GM03348 (cell line): Measurements from ENCODE around the gene DUSP28.
"Not testable (repeated sequence)": the region's sequence is repeated elsewhere in the genome, so short reads cannot be mapped to it uniquely, and the experiment has no call there.

Source experiments
- DNase-seq: peaks from one replicate; pipeline ENCODE4 v3.0.0; 2012; ENCODE audit warnings: low spot score

DUSP28 gene

DNA sequence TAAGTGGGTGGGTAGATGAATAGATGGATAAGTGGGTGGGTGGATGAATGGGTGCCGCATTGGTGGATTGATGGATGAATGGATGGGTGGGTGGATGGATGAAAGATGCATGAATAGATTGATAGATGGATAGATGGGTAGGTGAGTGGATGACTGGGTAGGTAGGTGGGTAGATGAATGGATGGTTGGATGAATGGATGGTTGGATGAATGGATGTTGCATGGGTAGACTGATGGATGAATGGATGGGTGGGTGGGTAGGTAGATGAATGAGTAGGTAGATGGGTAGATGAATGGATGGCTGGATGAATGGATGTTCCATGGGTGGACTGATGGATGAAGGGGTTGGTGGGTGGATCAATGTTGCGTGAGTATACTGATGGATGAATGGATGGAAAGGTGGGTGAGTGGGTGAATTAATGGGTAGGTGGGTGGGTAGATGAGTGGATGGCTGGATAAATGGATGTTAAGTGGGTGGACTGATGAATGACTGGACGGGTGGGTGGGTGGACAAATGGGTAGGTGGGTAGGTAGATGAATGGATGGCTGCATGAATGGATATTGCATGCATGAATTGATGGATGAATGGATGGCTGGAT is 32.9 kb upstream of the DUSP28 start:
- DNase-seq, result no peak

DNA sequence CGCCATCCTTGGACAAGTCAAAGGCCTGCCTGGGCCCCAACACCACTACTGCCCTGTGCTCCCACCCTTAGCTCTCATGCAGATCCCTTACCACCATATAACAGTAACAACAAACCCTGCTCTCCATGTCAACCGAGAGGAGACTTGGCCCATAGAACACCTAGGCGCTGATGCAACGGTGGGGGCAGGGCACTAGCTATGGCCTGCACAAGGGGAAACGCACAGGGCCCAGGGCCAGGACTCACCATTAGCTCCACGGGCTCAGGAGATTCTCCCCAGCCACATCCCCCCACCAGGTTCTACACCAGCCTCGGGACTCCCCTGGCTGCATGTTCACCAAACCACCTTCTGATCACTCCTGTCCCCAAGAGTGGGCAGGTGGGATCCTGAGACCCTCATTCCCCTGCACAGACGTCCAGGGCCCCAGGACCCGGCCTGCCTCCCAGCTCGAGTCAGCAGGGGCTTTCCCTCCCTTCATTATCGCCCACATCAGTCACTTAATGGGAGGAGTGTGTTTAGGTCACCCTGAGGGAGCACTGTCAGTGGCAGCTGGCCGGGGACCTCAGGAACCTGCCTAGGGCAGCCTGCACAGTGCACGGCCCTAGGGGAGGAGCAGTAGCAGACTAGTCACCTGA is 31.6 kb upstream of the DUSP28 start:
- peak; percentile 3 for DNase-seq

DNA sequence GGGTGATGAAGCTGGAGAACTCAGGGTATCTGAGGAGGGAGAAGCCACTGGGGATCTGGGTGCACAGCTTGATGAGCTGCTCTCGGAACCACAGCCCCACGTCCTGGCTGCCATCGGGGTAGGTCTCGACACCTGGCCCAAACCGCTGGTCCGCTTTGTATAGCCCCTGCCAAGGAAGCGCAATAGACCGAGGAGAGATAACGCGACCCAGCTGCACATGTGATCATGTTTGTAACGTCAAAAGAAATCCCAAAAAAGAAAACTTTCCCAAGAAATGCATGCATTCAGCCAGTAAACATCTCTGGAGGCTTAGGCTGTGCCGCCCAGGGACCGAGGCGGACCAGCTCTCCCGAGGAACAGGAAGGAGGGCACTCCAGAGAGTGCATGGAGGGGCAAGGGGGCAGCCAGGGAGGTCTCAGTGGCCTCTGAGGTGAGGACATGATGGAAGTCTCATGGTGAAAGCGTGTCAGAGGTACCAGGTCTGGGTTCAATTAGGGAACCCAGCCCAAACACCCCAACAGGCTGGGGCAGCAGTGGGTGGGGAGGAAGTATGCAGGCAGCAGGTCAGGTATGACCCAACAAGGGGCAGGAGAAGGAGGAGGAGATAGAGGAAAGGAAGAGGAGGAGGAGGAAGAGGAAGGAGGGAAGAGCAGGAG is 30.7 kb upstream of the DUSP28 start:
- DNase-seq, result no peak

DNA sequence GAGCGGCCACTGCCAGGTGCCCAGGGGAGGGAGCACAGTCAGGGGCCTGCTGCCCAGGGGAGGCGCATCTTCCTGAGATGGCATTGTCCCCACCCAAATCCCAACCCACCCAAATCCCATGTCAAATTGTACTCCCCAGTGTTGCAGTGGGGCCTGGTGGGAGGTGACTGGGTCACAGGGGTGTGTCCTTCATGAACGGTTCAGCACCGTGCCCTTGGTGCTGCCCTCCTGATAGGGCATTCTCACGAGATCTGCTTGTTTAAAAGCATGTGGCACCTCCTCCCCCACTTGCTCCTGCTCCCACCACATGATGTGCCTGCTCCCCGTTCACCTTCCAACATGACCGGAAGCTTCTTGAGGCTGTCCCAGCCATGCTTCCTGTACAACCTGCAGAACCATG is 30.0 kb upstream of the DUSP28 start:
- no peak for DNase-seq

DNA sequence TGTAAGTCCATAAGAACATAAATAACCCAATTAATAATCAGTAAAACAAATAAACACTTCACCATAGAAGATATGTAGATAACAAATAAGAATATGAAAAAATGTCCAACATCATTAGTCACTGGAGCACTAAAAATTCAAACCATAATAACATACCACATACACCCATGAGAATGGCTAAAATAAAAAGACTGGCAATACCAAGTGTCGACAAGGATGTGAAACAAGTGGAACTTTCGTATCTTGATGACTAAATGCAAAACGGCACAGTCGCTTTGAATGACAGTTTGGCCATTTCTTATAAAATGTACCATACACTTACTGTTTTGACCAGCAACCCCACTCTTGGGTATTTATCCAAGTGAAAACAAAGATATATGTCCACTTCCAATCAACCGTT is 29.1 kb upstream of the DUSP28 start:
- DNase-seq, result no peak

DNA sequence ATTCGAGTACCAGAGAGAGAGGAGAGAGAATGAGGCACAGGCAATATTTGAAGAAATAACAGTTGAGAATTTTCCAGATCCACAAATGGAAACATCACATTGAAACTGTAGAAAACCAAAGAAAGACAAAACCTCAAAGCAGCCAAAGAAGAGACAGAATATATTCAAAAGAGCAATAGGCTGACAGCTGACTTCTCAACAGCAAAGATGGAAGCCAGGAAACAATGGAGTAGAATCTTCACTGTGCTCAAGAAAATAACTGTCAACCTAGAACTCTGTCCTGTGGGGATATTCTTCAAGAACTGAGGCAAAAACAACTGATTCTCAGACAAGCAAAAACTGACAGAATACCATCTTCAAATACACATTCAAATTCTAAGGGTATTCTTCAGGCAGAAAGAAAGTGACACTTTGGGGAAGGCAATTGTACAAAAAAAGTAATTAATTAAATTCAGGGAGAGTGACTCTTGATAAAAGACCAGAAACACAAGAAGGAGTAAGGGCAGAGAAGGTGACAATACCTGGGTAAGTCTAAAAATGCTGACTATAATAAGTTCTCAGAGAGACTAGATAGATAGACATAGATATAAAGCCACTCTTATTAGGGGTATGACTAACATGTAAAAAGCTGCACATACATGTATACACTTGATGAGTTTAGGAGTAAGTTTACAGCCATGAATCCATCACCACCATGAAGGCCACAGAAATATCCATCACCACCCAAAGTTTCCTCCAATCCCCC is 28.0 kb upstream of the DUSP28 start:
- no peak for DNase-seq

DNA sequence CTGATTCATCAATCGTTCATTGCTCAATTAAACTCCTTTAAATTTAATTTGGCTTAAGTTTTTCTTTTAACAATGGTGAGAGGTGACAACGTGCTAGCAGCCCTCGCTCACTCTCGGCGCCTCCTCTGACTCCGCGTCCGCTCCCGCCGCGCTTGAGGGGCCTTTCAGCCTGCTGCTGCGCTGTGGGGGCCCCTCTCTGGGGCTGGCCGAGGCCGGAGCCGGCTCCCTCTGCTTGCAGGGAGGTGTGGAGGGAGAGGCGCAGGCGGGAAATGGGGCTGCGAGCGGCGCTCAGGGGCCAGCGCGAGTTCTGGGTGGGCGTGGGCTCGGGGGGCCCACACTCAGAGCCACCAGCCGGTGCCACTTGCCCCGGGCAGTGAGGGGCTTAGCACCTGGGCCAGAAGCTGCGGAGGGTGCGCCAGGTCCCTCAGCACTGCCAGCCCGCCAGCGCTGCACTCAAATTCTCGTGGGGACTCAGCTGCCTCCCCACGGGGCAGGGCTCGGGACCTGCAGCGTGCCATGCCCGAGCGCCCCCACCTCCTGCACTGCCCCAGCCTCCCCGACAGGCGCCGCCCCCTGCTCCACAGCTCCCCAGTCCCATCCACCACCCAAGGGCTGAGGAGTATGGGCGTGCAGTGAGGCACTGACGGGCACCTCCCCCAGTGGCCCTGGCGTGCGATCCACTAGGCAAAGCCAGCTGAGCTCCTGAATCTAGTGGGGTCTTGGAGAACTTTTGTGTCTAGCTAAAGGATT is 22.0 kb upstream of the DUSP28 start:
- no peak for DNase-seq

DNA sequence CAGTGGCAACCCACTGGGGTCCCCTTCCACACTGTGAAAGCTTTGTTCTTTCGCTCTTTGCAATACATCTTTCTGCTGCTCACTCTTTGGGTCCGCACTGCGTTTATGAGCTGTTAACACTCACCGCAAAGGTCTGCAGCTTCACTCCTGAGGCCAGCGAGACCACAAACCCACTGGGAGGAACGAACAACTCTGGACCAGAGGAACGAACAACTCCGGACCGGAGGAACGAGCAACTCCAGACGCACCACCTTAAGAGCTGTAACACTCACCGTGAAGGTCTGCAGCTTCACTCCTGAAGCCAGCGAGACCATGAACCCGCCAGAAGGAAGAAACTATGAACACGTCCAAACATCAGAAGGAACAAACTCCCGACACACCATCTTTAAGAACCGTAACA is 21.1 kb upstream of the DUSP28 start:
- DNase-seq, result not testable (repeated sequence)

DNA sequence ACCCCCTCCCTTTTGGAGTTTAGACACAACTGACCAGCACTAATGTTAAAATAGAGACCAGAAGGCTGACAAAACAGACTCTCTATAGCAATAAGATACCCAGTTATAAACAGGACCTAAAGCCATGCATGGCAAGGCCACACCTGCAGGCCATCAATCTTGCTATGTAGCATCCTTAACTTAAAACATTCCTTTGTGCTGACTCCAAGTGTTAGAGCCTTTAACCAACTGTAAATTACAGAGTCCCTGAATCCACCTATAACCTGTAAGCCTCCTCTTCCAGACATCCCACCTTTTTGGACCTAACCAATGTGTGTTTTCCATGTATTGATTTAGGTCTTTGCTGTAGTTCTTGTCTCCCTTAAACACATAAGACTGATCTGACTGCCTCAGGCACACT is 20.3 kb upstream of the DUSP28 start:
- no peak for DNase-seq

DNA sequence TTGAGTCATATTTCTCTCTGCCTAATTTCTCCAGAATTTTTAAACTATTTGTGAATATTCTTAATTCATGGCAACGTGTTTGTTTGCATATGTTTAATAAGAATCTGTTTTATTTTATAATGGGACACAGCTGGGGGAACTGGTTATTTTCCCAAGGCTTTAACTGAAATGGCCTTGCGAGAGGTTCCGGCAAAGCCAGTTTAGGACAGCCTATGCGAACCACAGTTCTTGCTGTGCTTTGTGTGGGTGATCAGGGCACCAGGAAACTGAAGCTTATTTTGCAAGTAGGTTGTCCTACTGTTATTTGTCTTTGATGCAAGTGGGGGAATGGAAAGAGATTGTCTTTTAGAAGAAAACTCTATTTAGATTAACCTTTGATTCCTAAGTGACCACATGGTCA is 8.9 kb upstream of the DUSP28 start:
- DNase-seq, result no peak

DNA sequence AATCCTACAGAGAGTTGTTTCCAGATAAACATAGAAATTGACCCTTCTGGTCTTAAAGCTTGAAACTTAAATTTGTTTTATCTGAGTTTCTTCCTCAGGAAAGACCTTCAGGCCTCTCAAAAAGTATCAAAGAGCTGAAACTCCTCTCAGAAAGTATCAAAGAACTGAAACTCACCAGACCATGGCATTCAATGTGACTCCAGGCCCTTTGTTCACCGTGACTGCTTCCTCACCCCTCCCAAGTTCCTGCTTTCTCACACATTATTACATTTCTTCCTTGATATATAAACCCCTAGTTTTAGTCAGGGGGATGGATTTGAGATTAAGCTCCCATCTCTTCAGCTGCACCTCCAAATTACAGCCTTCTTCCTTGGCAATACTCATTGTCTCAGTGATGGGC is 8.3 kb upstream of the DUSP28 start:
- no peak for DNase-seq

DNA sequence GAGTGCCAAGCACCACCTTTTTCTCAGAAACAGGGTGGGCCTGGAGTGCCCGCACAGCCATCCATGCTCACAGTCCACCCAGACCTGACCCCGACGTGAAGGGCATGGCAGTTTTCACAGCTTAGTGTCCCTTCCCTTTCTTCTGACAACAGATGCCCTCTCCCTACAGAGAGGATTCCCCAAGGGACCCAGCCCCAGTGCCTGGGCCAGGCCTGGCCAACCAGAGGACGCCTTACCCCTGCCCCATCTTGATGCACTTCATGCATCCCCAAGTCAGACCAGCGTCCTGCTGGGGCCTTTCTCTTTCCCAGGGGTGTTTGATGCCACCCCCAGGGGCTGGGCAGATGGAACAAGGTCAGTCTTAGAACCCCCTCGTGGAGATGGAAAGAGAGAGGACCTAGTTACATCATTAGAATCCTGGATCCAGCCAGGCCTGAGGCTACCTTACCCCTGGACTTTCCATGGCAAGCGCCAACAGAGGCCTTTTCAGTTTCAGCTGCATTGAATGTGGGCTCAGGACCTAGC is 6.1 kb upstream of the DUSP28 start:
- no peak for DNase-seq

DNA sequence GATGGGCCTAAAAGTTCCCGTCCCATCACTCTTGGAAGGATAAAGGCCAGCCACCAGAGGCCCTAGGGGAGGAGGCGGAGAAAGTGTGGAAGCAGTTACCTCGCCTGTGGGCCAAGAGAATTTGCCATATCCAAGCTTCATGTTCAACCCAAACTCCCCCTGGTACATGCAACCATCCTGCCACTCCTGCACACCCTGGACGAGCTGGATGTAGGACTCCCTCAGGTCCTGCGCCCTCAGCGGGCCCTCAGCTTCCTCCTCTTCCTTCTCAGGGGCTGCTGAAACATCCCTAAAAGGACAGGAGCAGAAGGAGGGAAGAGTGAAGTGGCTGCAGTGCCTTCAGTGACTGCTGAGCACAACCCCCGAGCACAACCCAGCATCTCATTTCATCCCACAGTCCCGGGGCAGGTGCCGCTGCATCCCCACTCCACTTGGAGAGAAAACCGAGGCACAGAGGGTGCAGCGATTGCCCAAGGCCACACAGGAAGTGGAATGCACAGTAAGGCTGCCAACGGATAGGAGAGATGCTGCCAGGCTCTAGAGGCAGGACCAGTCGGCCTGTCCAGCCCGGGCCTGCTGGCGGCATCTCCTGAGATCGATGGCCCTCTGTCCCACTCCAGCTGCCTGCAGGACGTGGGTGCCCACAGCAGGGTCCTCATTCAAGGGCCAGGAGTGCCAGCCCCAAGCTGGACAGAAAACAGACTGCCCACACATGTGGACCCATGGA is 5.2 kb upstream of the DUSP28 start:
- DNase-seq, result no peak

DNA sequence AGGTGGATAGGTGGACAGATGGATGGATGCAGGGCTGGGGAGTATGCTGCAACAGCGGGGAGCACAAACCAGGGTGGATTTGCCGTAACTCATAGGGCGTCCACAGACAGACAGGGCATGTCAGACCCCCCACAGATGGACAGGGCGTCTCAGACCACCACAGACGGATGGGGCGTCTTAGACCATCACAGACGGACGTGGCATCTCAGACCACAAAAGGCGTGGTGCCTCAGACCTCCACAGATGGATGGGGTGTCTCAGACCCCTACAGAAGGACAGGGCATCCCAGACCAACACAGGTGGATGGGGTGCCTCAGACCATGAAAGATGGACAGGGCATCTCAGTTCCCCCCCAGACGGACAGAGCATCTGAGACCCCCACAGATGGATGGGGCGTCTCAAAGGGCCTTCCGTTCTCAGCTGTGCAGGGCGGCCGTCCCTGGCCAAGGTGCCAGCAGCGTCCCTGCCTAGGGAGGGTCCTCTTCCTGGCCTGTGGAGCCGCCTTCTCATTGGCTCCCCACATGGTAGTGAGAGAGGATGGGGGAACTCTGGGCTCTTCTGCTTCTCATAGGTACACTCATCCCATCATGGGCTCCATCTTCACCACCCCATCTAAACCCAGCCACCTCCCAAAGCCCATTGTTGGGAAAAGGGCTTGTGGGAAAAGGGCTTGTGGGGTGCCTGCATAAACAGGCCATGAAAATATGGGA is 4.5 kb upstream of the DUSP28 start:
- DNase-seq, result peak; percentile 4

DNA sequence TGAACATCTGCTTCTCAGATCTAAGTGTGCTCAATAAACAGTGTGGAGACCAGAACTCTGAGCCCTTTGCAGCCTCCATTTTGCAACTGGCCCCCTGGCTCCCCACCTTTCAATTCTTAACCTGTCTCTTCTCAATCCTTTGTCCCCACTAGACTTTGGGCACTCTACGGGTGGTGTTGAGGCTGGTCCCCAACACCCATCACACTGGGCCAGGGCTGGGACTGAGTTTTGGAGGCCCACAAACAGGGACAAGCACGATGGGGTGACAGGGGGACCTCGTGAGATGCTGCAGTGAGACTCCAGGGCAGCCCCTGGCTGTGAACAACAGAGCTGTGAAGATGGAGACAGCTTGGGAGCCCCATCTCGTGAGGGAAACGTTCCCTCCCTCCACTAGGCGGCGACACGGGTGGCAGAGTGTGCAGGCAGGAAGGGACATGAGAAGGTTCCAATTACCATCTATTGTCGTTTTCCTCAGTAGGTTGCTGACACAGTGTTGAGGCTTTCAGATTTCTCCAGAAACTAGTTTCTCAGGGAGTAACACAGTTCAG is 3.5 kb upstream of the DUSP28 start:
- peak; percentile 75 for DNase-seq

DNA sequence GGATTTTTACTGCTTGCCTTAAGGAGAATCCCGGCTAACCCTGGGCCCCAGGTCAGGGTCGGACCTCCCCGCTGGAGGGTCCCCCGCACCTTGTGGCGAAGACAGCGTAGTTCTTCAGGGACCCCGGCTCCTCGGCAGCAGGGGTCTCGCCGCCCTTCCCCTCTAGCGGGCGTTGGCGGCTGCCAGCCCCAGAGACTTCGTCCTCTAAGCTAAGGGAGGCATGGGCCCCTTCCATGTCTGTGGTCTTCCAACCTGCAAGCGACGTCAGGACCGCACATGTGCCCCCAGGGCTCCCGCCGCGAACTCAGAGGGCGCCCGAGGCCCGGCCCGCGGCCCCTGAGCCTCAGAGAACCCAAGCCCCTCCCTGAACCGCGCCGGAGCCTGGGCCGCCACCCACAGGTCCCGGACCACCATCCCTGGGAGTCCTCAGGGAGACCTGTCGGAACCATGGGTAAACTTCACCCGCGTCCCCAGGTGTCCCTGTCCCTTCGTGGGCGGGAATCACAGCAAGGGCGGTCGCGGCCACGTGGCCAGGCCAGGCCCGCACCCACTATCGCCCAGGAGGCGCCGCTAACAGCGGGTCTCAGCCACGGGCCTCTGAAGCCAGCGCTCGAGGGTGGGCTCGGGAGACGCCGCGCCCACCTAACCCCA is 2.9 kb upstream of the DUSP28 start:
- DNase-seq, result no peak

DNA sequence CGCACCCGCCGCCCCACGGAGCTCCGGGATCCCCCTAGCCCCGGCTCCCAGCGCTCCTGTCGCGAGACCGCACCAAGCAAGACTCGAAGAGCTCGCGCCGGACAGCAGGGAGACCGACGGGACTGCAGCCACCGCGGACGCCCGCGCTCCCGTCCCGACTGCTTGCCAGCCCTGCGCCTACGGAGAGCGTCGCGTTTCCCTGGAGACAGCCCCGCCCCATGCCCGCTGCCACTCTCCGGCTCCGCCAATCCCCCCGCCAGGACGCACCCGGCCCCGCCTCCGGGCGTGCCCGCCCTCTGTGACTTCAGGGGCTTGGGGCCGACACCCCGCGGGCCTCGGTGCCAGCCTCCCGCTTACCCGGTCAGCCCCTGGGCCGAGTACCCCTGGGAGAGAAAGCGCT is 2.3 kb upstream of the DUSP28 start, which contains the start of gene ANKMY1:
Gene ANKMY1, minus strand, starts transcription at position 181 of the 400 bp plus-strand sequence. CDS start 653 bp downstream, outside the sequence.
- DNase-seq, result peak; percentile 96

DNA sequence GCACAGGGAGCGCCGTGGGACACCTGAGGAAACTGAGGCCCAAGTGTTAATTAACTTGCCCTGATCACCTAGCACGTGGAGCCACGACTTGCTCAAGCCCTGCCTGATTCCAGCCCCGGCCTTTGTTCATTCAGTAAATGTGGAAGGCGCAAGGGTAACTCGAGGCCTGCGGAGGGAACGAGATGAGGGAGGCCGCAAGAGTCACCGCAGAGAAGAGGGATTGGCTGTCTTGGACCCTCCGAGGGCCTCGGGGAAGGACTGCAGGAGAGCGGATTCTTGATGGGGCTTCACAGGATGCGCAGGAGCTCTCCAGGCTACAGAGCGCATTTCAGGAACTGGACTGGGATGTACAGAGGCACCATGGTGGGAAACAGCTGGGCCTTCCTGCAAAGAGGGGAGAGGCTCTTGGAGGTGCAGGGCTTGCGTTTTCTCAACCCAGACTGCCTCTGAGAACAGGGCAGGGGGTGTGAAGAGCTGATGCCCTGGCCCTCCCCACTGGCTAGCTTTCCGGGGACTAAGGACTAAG is 1.9 kb upstream of the DUSP28 start:
- no peak for DNase-seq

DNA sequence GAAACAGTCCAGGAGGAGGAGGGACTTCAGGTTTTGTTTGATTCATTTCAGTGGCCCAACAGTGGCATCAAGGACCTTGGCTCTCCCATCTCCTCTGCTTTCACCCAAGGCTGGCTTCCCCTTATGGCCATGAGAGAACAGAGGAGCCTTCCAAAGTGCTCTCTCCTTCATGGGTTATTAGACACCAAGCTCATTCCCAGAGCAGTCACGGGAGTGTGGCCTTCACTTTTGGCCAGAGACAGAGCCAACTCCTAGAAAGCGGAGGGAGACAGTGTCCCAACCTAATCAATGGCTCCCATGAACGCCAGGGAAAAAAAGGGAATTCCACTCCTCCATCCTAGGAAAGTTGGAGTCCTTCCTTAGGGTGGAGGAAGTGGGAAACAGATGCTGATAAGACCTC is 871 bp upstream of the DUSP28 start:
- no peak for DNase-seq
